ACHN (cell line): ENCODE data around the gene C1orf174.
A peak's percentile ranks its signal among the peaks of the same experiment; 100 is the strongest.

ENCODE experiments used
- DNase-seq: peaks from one replicate; pipeline ENCODE4 v3.0.0-alpha.2; 2015
- in situ Hi-C: cut with HindIII; loops from 2 replicates; pipeline ENCODE4 v1.10.0; 2017; ENCODE audit warnings: low sequenced_read_pairs, low pct_ligation_motif_present, low pct_unique_long_range_greater_than_20kb

The C1orf174 gene

GRCh38 chr1:3886106-3886670 is 13.9 kb downstream of the C1orf174 start:
- DNase-seq, result no peak
- in situ Hi-C loops, result no loop called here

DNA sequence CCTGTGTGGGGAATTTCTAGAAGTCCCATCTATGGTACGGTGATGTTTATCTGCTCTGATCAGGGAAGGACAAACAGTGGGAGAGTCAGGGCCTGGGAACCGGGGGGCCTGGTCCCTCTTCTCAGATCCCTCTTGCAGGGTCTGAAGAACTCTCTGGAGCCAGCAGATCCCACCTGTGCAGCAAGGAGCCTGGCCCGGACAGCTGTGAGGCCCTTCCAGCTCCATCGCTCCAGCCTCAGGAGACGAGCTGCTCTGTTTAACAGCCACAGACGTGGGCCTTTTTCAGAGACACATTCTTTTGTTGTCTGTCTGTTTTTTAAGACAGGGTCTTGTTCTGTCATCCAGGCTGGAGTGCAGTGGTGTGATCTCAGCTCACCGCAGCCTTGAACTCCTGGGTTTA is 14.5 kb downstream of the C1orf174 start:
- in situ Hi-C loops, result no loop called here
- no peak for DNase-seq

- in situ Hi-C loops, result no loop called here
- no peak for DNase-seq
Measured at GRCh38 chr1:3884966-3885365, 15.1 kb downstream of the C1orf174 start.

DNA sequence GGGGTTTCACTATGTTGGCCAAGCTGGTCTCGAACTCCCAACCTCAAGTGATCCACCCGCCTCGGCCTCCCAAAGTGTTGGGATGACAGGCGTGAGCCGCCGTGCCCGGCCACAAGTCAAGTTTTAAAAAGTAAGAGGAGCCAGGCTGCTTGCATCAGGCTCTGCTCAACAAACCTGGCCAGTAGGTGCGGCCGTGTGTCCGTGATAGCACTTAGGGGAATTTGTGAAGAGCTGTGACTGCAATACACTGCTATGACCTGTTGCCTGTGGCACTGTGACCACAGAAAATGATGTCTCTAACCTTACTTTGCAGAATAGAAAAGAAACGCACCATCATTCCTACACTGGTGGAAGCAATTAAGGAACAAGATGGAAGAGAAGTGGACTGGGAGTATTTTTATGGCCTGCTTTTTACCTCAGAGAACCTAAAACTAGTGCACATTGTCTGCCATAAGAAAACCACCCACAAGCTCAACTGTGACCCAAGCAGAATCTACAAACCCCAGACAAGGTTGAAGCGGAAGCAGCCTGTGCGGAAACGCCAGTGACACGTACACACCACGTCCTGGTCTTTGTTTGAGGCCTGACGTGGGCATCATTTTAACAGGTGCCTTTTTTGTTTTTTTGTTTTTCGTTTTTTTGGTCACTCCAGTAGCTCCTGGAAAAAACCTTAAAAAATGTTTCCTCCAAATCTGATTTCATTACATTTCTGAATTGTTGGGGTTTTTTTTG is 16.7 kb downstream of the C1orf174 start:
- DNase-seq, result no peak
- in situ Hi-C loops, result no loop called here

GRCh38 chr1:3881193-3881480 is 18.9 kb downstream of the C1orf174 start:
- DNase-seq, result no peak
- in situ Hi-C loops, result no loop called here

GRCh38 chr1:3880429-3881192 is 19.5 kb downstream of the C1orf174 start:
- in situ Hi-C loops, result no loop called here
- no peak for DNase-seq

DNA sequence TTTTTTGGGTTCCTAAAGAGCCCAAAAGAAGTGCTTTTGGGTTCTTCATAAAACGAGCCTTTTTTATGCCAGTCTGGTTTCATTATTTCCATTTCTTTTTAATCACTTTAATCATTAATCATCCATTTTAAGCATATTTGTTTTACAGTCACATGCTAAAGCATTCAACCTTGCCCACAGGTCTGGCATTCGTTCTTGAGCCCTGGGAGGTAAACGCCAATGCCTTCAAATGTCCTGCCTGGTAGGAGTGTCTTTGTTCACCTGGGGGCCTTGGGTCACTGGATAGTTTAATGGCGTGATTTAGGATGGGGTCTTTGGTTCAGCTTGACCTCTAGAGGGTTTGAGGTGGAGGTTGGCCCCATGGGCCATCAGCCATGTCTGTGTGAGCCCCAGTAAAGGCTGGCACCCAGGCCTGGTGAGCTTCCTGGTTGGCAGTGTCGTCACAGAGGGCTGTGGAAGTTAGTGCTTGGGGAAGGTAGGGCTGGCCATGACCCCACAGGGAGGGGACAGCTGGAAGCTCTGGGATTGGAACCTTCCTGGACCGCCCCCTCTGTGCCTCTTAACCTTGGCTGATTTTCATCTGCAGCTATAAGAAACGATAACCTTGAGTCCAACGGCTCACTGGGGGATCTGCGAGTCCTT is 20.2 kb downstream of the C1orf174 start:
- DNase-seq, result no peak
- in situ Hi-C loops, result no loop called here

DNA sequence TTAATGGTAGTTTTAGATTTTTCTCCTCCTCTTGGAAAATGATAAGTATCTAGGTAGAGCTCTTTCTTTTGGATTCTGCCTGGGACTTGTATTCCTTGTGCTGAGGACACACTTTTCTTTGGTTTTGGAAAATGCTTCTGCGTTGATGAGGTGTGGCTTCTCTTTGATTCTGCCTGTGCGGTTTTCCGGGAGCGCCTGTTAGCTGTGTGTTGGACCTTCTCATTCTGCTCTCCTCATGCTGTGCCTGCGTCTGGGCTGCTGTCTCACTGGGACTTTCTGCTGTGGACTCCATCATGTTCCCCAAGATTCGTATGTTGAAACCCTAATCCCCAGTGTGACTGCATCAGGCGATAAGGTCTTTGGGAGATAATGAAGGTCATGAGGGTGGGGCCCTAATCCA is 21.0 kb downstream of the C1orf174 start:
- no peak for DNase-seq
- in situ Hi-C loops, result no loop called here

- in situ Hi-C loops, result no loop called here
- no peak for DNase-seq
Measured at GRCh38 chr1:3876716-3877115, 23.4 kb downstream of the C1orf174 start.

DNA sequence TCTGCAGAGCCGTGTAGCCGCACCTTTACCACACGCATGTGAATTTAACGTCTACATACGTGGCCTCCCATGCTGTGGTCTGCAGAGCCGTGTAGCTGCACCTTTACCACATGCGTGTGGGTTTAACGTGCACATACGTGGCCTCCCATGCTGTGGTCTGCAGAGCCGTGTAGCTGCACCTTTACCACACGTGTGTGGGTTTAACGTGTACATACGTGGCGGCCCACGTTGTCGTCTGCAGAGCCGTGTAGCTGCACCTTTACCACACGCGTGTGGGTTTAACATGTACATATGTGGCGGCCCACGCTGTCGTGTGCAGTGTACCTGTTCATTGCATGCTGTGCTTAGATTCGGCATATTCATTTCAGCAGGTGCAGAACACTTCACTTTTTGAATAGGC is 25.3 kb downstream of the C1orf174 start:
- no peak for DNase-seq
- in situ Hi-C loops, result no loop called here

DNA sequence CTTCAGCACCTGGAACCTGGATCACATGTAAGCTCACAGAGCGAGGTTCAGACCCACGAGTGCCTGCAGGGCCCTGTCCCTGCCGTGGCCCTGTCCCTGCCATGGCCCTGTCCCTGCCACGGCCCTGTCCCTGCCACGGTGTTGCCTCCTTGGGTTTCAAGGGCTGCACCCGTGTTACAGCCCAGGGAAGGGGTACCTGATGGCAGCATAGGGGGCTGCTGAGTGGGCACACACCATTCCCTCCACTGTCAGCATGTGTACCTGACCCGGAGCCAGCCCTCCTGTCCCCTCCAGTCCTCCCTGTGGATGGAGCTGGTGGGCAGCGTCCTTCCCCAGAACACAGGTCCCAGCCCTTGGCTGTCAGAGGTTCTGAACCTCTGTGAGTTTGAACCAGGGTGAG is 27.5 kb downstream of the C1orf174 start:
- no peak for DNase-seq
- in situ Hi-C loops, result no loop called here

GRCh38 chr1:3871451-3871805 is 28.6 kb downstream of the C1orf174 start:
- in situ Hi-C loops, result no loop called here
- no peak for DNase-seq

- in situ Hi-C loops, result no loop called here
- DNase-seq, result peak; percentile 8
Measured at GRCh38 chr1:3869751-3870301, 30.2 kb downstream of the C1orf174 start.

DNA sequence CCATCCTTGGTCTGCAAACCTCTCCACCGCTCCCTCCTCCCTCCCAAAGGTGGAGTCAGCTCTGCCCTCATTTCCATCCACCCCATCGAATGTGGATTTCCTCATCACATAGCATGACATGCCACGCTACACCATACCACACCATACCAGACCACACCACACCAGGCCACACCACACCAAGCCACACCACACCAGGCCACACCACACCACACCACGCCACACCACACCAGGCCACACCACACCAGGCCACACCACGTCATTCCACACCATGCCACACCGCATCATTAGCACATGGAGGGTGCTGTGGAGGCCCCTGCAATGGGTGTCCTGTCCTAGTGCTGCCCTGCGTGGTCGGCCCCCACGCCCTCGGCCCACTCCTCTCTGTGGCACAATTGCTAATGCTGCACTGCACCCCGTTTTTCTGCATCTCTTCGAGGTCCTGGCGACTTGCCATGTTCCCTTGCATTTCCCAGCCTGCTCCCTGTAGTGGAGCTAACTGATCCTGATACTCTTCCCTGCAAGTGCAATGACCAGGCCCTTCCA is 31.5 kb downstream of the C1orf174 start:
- in situ Hi-C loops, result no loop called here
- DNase-seq, result no peak

DNA sequence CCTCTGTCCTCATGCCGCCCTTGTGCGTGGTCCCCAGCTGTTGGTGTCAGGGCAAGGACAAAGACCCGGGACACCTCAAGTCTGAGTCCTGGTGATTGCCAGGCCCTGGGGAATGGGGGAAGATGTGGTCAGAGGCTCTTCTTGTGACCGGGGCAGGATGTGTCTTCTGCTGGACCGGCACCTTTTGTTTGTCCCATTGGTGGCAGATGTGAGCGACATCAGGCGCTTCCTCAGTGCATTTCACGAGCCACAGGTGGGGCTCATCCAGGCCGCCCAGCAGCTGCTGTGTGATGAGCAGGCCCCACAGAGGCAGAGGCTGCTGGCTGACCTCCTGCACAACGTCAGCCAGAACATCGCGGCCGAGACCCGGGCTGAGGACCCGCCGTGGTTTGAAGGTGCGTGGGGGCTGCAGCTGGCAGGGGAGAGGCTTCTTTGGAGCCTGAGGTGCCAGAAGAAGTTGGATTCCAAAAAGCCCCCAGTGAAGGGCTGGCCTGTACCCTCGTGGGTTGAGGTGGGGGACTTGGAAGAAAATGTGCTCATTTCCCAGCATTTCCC is 34.4 kb downstream of the C1orf174 start:
- in situ Hi-C loops, result no loop called here
- DNase-seq, result no peak

- no peak for DNase-seq
- in situ Hi-C loops, result no loop called here
Measured at GRCh38 chr1:3864884-3865283, 35.2 kb downstream of the C1orf174 start.

- no peak for DNase-seq
- in situ Hi-C loops, result no loop called here
Measured at GRCh38 chr1:3863231-3863935, 36.7 kb downstream of the C1orf174 start.

DNA sequence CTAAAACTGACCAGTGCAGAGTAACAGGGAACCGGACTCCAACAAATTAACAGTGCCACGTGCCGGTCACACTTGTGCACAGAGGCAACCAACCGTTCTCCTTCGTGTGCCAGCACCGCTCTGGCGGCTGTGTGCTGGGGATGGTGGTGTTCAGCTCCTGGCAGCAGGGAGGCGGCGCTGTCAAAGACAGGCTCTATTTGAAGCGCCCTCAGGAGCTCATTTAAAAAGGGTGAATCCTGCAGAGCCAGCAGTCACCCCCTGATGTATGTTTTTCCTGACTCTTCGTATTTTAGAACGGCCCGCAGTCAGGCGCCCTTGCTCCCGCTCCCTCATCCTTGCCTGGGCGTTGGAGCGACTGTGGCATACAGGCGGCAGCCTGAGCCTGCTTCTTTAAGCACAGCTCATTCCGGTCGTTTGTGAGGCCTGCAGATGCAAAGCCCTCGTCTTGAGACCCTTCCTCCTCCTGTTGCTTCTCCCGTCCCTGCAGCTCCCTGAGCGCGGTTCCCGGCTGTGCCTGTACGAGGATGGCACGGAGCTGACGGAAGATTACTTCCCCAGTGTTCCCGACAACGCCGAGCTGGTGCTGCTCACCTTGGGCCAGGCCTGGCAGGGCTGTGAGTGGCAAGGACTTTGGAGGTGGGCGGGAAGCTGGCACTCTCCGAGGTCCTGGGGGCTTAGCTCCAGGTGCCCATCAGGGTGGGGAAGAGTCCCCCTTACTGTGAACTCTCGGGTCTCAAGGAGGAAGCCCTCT is 41.7 kb downstream of the C1orf174 start:
- peak; percentile 8 for DNase-seq

More for the DNA sequence above, 41.7 kb downstream of the C1orf174 start:
- in situ Hi-C loops, result no loop called here
